Endothelial cell of umbilical vein (primary cell): ENCODE measurements around the gene PLBD2. TPM values are rescaled to one million over a fixed set of nuclear protein-coding genes. Genes with fewer than 3 reads are reported as not detected.

ENCODE experiments used
- BruUV-seq: library from RNA; stranded (reverse); fragments of 400-500 nt; replicated peaks from 2 replicates; lab custom pipeline; 2021; lab: Mats Ljungman, UMichigan
- CTCF ChIA-PET: fragments of 300-600, 350-600 bp; sonication (Branson Sonifier 250); formaldehyde crosslinking; loops from one replicate; lab custom pipeline; 2021; ENCODE audit warnings: antibody characterized with exemption, inconsistent platforms; lab: Charles Lee
- POLR2A ChIA-PET: fragments of 300-600, 350-600 bp; sonication (Branson Sonifier 250); formaldehyde crosslinking; loops from one replicate; lab custom pipeline; 2021; ENCODE audit warnings: antibody characterized with exemption, inconsistent platforms; lab: Charles Lee
- DNase-seq: peaks from one replicate; pipeline ENCODE4 v3.0.0-alpha.2; 2011; ENCODE audit warnings: low read depth, low spot score
- FAIRE-seq: peaks from 2 replicates; lab custom pipeline; 2011; peaks lifted over from hg19 to GRCh38; lab: Jason Lieb, UNC
- H2AFZ ChIP-seq: 2 replicates; pipeline ENCODE4 v1.6.0; 2012; ENCODE audit warnings: low read depth, low read length, control low read depth, inconsistent platforms
- H3K27ac ChIP-seq: 2 replicates; pipeline ENCODE4 v1.5.1; 2011; ENCODE audit warnings: low read depth, mild to moderate bottlenecking, control low read depth, low read length, moderate library complexity; ENCODE audit not compliant: insufficient read depth
- H3K27me3 ChIP-seq, 2 experiments: 2 replicates each; pipeline versions ENCODE4 v1.6.0 to v1.6.1; 2011; ENCODE audit warnings: low read length in 2 of 2, mixed read lengths in 1 of 2; ENCODE audit not compliant: control insufficient read depth in 2 of 2, insufficient read depth in 2 of 2
- H3K36me3 ChIP-seq, 2 experiments: 2 replicates in 1 of 2; 3 replicates in 1 of 2; pipeline ENCODE4 v1.5.1; 2011; ENCODE audit warnings: low read length in 2 of 2, mild to moderate bottlenecking in 1 of 2, moderate library complexity in 1 of 2; ENCODE audit not compliant: control insufficient read depth in 2 of 2, insufficient read depth in 2 of 2; ENCODE audit errors: extremely low read depth in 1 of 2
- H3K4me1 ChIP-seq: 3 replicates; pipeline ENCODE4 v1.5.1; 2011; ENCODE audit warnings: mild to moderate bottlenecking, low read length; ENCODE audit not compliant: control insufficient read depth, insufficient read depth; ENCODE audit errors: extremely low read depth
- H3K4me2 ChIP-seq: 2 replicates; pipeline ENCODE4 v1.6.1; 2011; ENCODE audit warnings: low read length, control low read depth, mixed read lengths; ENCODE audit not compliant: insufficient read depth
- H3K4me3 ChIP-seq, 3 experiments: fragments of 200-600 bp in 1 of 3; sonication (generic), shearing (Covaris generic) in 1 of 3; replicated peaks in 1 of 3; 2 replicates each; pipeline ENCODE4 v1.5.1; 2011 to 2016; ENCODE audit warnings: control low read depth in 3 of 3, low read length in 3 of 3, mild to moderate bottlenecking in 2 of 3, inconsistent platforms in 1 of 3, low read depth in 1 of 3, moderate library complexity in 1 of 3; ENCODE audit not compliant: insufficient read depth in 1 of 3
- H3K79me2 ChIP-seq: 2 replicates; pipeline ENCODE4 v1.6.0; 2012; ENCODE audit warnings: low read length, inconsistent platforms; ENCODE audit not compliant: control insufficient read depth, insufficient read depth
- H3K9ac ChIP-seq: replicated peaks from 2 replicates; pipeline ENCODE3; 2011; ENCODE audit warnings: low read length, control low read depth; ENCODE audit not compliant: insufficient read depth; ENCODE audit errors: extremely low read depth
- H3K9me1 ChIP-seq: replicated peaks from 3 replicates; pipeline ENCODE4 v1.6.0; 2011; ENCODE audit warnings: mild to moderate bottlenecking, low read length; ENCODE audit not compliant: control insufficient read depth, insufficient read depth; ENCODE audit errors: extremely low read depth
- H3K9me3 ChIP-seq: replicated peaks from 2 replicates; pipeline ENCODE4 v1.5.1; 2012; ENCODE audit warnings: low read length, inconsistent platforms; ENCODE audit not compliant: control insufficient read depth, insufficient read depth
- H4K20me1 ChIP-seq: replicated peaks from 2 replicates; pipeline ENCODE3; 2011; ENCODE audit warnings: mild to moderate bottlenecking, low read length; ENCODE audit not compliant: control insufficient read depth, insufficient read depth; ENCODE audit errors: extremely low read depth
- EZH2 ChIP-seq: IDR thresholded peaks from 2 replicates; pipeline ENCODE4 v1.6.1; 2012; ENCODE audit warnings: borderline replicate concordance, low read depth, mild to moderate bottlenecking, moderate library complexity, low read length, inconsistent platforms; ENCODE audit not compliant: severe bottlenecking
- FOS ChIP-seq: IDR thresholded peaks from 2 replicates; pipeline ENCODE4 v1.6.1; 2011; ENCODE audit warnings: mild to moderate bottlenecking, low read length, moderate library complexity, borderline replicate concordance; ENCODE audit not compliant: insufficient read depth
- GATA2 ChIP-seq: IDR thresholded peaks from 2 replicates; pipeline ENCODE4 v1.7.0; 2011; ENCODE audit warnings: low read depth, mild to moderate bottlenecking, moderate library complexity, mixed read lengths, low read length; ENCODE audit not compliant: insufficient read length, insufficient read depth
- JUN ChIP-seq: IDR thresholded peaks from 2 replicates; pipeline ENCODE4 v1.6.1; 2011; ENCODE audit warnings: borderline replicate concordance, low read depth; ENCODE audit not compliant: insufficient read length, insufficient read depth
- MYC ChIP-seq: IDR thresholded peaks from one replicate; pipeline ENCODE4 v1.6.1; 2011; ENCODE audit warnings: mild to moderate bottlenecking, low read depth, low read length
- POLR2A ChIP-seq: IDR thresholded peaks from 2 replicates; pipeline ENCODE4 v1.6.1; 2012; ENCODE audit warnings: low read depth, mild to moderate bottlenecking, control low read depth, low read length
- POLR2AphosphoS5 ChIP-seq: IDR thresholded peaks from 2 replicates; pipeline ENCODE4 v1.6.1; 2012; ENCODE audit warnings: low read depth, mild to moderate bottlenecking, control low read depth, low read length, moderate library complexity; ENCODE audit not compliant: insufficient read depth
- dilution Hi-C: fragments of 300-500 bp; cut with MboI; formaldehyde crosslinking; loops from one replicate; pipeline ENCODE4 v1.15.0; 2019; ENCODE audit warnings: low sequenced_read_pairs; ENCODE audit not compliant: extremely low pct_ligation_motif_present
- intact Hi-C: fragments of 100-400 bp; cut with micrococcal nuclease; formaldehyde crosslinking; loops from one replicate; pipeline ENCODE4 v1.10.0; 2022
- polyA plus RNA-seq, 4 experiments: library from polyadenylated mRNA; depleted of rRNA in 3 of 4; stranded (reverse) in 3 of 4; unstranded in 1 of 4; fragments of >200 nt; gene quantifications; 2 replicates each; pipeline versions ENCODE4 v1.2.1 to v1.2.3, GENCODE V29; 2011 to 2012; ENCODE audit warnings: missing spikeins in 1 of 4
- total RNA-seq: library from RNA; stranded (reverse); gene quantifications from 2 replicates; pipeline ENCODE4 v1.2.3, GENCODE V29; 2021
- TF ChIP-seq, protein P1 (sequence below), 2 donors: IDR thresholded peaks; 1 replicate in 1 of 2; 2 replicates in 1 of 2; pipeline ENCODE4 v1.5.1; 2011; ENCODE audit warnings: low read length in 2 of 2, mild to moderate bottlenecking in 2 of 2, moderate library complexity in 2 of 2, control low read depth in 1 of 2, inconsistent platforms in 1 of 2, low read depth in 1 of 2; ENCODE audit not compliant: insufficient read depth in 1 of 2; ENCODE audit errors: extremely low read depth in 1 of 2
- TF ChIP-seq, protein P2 (sequence below): IDR thresholded peaks from 2 replicates; pipeline ENCODE4 v1.6.1; 2011; ENCODE audit not compliant: insufficient read depth, insufficient read length

Gene PLBD2
- total and polyA plus RNA-seq, 2 donors (not counting 3 experiments of a cell fraction or from before 2014, with no cell fraction given): 24.4 to 46.8 TPM

DNA sequence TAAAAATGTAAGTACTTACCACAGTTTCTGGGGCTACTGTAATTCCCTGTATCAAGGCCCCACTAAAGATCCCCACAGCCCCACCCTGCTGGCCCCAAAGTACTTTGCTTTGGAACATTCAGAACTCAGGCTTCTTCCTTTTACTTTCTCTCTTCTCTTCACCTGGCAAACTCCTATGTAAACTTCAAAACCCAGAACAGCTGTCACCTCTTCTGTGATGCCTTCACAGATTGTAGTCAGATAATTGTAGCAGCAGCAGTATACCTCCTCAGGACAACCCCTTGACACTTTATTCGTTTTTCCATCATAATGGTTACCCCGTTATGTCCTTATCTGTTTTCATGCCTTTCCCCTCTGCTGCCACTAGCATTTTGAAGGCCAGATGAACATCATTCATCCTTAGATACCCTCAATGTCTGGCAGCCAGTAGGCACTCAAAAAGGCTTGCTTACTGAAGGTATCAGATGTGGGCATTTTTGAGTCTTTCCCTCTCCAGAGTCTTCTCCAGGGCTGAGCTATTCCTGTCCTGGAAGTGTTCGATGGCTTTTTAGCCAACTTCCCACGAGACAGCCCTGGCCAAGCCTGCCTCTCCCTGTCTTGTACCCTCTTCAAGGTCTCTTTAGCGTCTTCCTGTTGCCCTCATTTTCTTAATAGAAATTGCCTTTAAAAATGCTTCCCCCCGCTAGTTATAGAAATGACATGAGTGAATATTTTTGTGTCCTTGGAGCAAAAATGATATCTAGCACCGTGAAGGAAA lies 7.4 kb downstream of the PLBD2 start:
- Histone ChIP-seq H2AFZ (no peak overlapping the region), H4K20me1 (no peaks in the 10 kb centered on the region), H3K27me3 (no peaks in the 10 kb centered on the region), H3K9me1 (no peaks in the 10 kb centered on the region), H3K79me2 (no peaks in the 10 kb centered on the region), H3K9ac (no peak overlapping the region), H3K4me1 (no peaks in the 10 kb centered on the region), H3K4me2 (no peak overlapping the region), H3K36me3 (no peaks in the 10 kb centered on the region), H3K4me3 (no peak overlapping the region), H3K9me3 (no peaks in the 10 kb centered on the region), H3K27ac (no peak overlapping the region)
- intact Hi-C loops (no loop called here), dilution Hi-C loops (no loop called here)
- no peak for FAIRE-seq
- ChIA-PET POLR2A (no interaction called here), CTCF (interaction anchor here (1.0 kb wide), 1 partner anchor 60 kb away, joined by 4 read pairs; no protein-coding TSS in a partner anchor)
- DNase-seq: no peak
- BruUV-seq: no TSS peak
- TF ChIP-seq MYC (no peak), GATA2 (no peak), EZH2 (no peak), POLR2A (no peak), JUN (no peak), POLR2AphosphoS5 (no peak), FOS (no peak)
- TF ChIP-seq, protein P1, sequence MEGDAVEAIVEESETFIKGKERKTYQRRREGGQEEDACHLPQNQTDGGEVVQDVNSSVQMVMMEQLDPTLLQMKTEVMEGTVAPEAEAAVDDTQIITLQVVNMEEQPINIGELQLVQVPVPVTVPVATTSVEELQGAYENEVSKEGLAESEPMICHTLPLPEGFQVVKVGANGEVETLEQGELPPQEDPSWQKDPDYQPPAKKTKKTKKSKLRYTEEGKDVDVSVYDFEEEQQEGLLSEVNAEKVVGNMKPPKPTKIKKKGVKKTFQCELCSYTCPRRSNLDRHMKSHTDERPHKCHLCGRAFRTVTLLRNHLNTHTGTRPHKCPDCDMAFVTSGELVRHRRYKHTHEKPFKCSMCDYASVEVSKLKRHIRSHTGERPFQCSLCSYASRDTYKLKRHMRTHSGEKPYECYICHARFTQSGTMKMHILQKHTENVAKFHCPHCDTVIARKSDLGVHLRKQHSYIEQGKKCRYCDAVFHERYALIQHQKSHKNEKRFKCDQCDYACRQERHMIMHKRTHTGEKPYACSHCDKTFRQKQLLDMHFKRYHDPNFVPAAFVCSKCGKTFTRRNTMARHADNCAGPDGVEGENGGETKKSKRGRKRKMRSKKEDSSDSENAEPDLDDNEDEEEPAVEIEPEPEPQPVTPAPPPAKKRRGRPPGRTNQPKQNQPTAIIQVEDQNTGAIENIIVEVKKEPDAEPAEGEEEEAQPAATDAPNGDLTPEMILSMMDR (IDR thresholded peaks at IDR 0.05; ENCODE audit: extremely low read depth in 1 of 2, insufficient read depth in 1 of 2, low read depth in 1 of 2, low read length in 2 of 2): no peak
- TF ChIP-seq, protein P2, sequence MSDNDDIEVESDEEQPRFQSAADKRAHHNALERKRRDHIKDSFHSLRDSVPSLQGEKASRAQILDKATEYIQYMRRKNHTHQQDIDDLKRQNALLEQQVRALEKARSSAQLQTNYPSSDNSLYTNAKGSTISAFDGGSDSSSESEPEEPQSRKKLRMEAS: no peak
